SH-SY5Y (cell line): Measurements from ENCODE around the gene SNCA.

Experiments
- GATA2 ChIP-seq: IDR thresholded peaks from 2 replicates; pipeline ENCODE4 v1.6.1; 2011; ENCODE audit warnings: mild to moderate bottlenecking, low read depth, low read length
- GATA3 ChIP-seq: IDR thresholded peaks from 2 replicates; pipeline ENCODE4 v1.6.1; 2011; ENCODE audit warnings: low read depth, mild to moderate bottlenecking, low read length, moderate library complexity

DNA sequence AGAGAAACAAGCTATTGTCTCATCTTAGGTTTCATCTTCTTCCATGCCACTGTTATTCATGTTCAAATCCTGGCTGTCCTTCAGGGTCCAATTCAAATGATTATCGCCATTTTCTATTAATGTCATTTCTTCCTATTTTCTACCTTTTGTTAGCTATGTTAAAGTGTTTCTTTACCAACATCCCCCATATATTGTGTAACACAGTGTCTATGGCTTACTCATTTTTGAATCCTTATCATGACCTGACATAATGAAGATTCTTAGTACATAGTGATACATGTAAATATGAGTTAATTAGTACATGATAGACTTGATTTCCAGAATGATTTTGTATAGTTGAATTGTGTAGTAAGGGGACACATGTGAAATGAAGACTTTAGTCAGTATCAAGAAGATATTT is 152.4 kb downstream of the SNCA start:
- TF ChIP-seq GATA3 = no peak
- no peak for TF ChIP-seq GATA2
